Measurements from ENCODE around the gene CRYZL1. TPM values are rescaled to one million over a fixed set of nuclear protein-coding genes. Genes with fewer than 3 reads are reported as not detected.

Gene CRYZL1
- total and polyA plus RNA-seq, 2 of the 8 experiments (the other 6 are each of a cell fraction or from before 2014, with no cell fraction given) = 15.6 to 15.8 TPM

GRCh38 chr21:33557447-33557846 is 84.1 kb downstream of the CRYZL1 start (continued):
- TF ChIP-seq BRCA1 (IDR thresholded peaks at IDR 0.05; ENCODE audit: low read depth, low read length) (no peak), ASH2L (IDR thresholded peaks at IDR 0.05; ENCODE audit: low read length) (no peak), CEBPB (IDR thresholded peaks at IDR 0.05; ENCODE audit: low read depth, low read length) (no peak), GABPA (IDR thresholded peaks at IDR 0.05; ENCODE audit: borderline replicate concordance, insufficient read depth, low read length) (no peak)

Data from H1 (cell line).